MM.1S (cell line): ENCODE data around the gene IYD.

Source experiments
- DNase-seq: peaks from one replicate; pipeline ENCODE4 v3.0.0-alpha.2; 2015
- H2AFZ ChIP-seq: fragments of 300-600 bp; sonication (generic); 2 replicates; pipeline ENCODE4 v1.6.0; 2016; ENCODE audit warnings: antibody characterized with exemption, low read length
- H3F3A ChIP-seq: fragments of 300-600 bp; sonication (generic); 2 replicates; pipeline ENCODE4 v1.6.1; 2016; ENCODE audit warnings: mild to moderate bottlenecking, antibody characterized with exemption, low read length, moderate library complexity, mixed read lengths; ENCODE audit not compliant: insufficient read depth
- H3K27ac ChIP-seq: fragments of 300-600 bp; sonication (generic); 2 replicates; pipeline ENCODE4 v1.5.1; 2016; ENCODE audit warnings: mild to moderate bottlenecking, low read length
- H3K27me3 ChIP-seq: fragments of 300-600 bp; sonication (generic); replicated peaks from 2 replicates; pipeline ENCODE4 v1.6.0; 2016; ENCODE audit warnings: low read length; ENCODE audit not compliant: insufficient read depth
- H3K36me3 ChIP-seq: fragments of 300-600 bp; sonication (generic); replicated peaks from 2 replicates; pipeline ENCODE4 v1.6.1; 2016; ENCODE audit warnings: mild to moderate bottlenecking, low read length, mixed read lengths; ENCODE audit not compliant: insufficient read depth
- H3K4me1 ChIP-seq: fragments of 300-600 bp; sonication (generic); 2 replicates; pipeline ENCODE4 v1.6.1; 2016; ENCODE audit warnings: low read length, mixed read lengths
- H3K4me2 ChIP-seq: fragments of 300-600 bp; sonication (generic); 2 replicates; pipeline ENCODE4 v1.6.0; 2016; ENCODE audit warnings: low read depth, low read length
- H3K4me3 ChIP-seq: fragments of 300-600 bp; sonication (generic); 2 replicates; pipeline ENCODE4 v1.5.1; 2016; ENCODE audit warnings: low read length, mixed read lengths
- H3K79me2 ChIP-seq: fragments of 300-600 bp; sonication (generic); 2 replicates; pipeline ENCODE4 v1.6.1; 2016; ENCODE audit warnings: mixed run types, low read length, mixed read lengths
- H3K9ac ChIP-seq: fragments of 300-600 bp; sonication (generic); 2 replicates; pipeline ENCODE4 v1.6.1; 2016; ENCODE audit warnings: low read length, mixed read lengths
- H3K9me2 ChIP-seq: fragments of 300-600 bp; sonication (generic); replicated peaks from 2 replicates; pipeline ENCODE4 v1.6.1; 2016; ENCODE audit warnings: mild to moderate bottlenecking, low read length, mixed read lengths; ENCODE audit not compliant: insufficient read depth
- H3K9me3 ChIP-seq: fragments of 300-600 bp; sonication (generic); replicated peaks from 2 replicates; pipeline ENCODE4 v1.6.1; 2016; ENCODE audit warnings: mild to moderate bottlenecking, low read length, mixed read lengths; ENCODE audit not compliant: insufficient read depth
- H4K20me1 ChIP-seq: fragments of 300-600 bp; sonication (generic); 2 replicates; pipeline ENCODE4 v1.6.1; 2016; ENCODE audit warnings: mild to moderate bottlenecking, low read length, moderate library complexity, mixed read lengths; ENCODE audit not compliant: insufficient read depth
- CTCF ChIP-seq: fragments of 300-600 bp; sonication (generic); IDR thresholded peaks from 2 replicates; pipeline ENCODE4 v1.5.1; 2016; ENCODE audit warnings: antibody characterized with exemption, low read length, mixed read lengths
- EZH2 ChIP-seq: fragments of 300-600 bp; sonication (generic); optimal IDR thresholded peaks from 2 replicates; pipeline ENCODE3; 2017; ENCODE audit warnings: low read depth, mild to moderate bottlenecking, antibody characterized with exemption, low read length, mixed read lengths
- EZH2phosphoT487 ChIP-seq: fragments of 300-600 bp; sonication (generic); IDR thresholded peaks from 2 replicates; pipeline ENCODE4 v1.6.1; 2018; ENCODE audit warnings: antibody characterized with exemption, low read length

Gene IYD

GRCh38 chr6:150420428-150420827 is 51.6 kb downstream of the IYD start:
- Histone ChIP-seq H4K20me1 (no peaks in the 10 kb centered on the region), H3K9me2 (no peaks in the 10 kb centered on the region), H3K27ac (no peak overlapping the region), H3K27me3 (no peaks in the 10 kb centered on the region), H3F3A (no peaks in the 10 kb centered on the region), H2AFZ (no peak overlapping the region), H3K9ac (no peak overlapping the region), H3K4me2 (no peak overlapping the region), H3K36me3 (no peaks in the 10 kb centered on the region), H3K4me3 (no peak overlapping the region), H3K9me3 (no peaks in the 10 kb centered on the region), H3K79me2 (no peaks in the 10 kb centered on the region), H3K4me1 (0 out of 2 replicates have a peak, but pooled peaks cover 3% of the 10 kb centered on the region)
- TF ChIP-seq EZH2phosphoT487 (no peak), CTCF (no peak), EZH2 (no peak)
- DNase-seq, result no peak

GRCh38 chr6:150420926-150421325 is 52.1 kb downstream of the IYD start:
- Histone ChIP-seq H3K9me2 (no peaks in the 10 kb centered on the region), H2AFZ (no peak overlapping the region), H3K4me2 (no peak overlapping the region), H3K4me1 (0 out of 2 replicates have a peak, but pooled peaks cover 3% of the 10 kb centered on the region), H3K27me3 (no peaks in the 10 kb centered on the region), H3K27ac (no peak overlapping the region), H3K36me3 (no peaks in the 10 kb centered on the region), H3K9ac (no peak overlapping the region), H3K79me2 (no peaks in the 10 kb centered on the region), H3K4me3 (no peak overlapping the region), H4K20me1 (no peaks in the 10 kb centered on the region), H3F3A (no peaks in the 10 kb centered on the region), H3K9me3 (no peaks in the 10 kb centered on the region)
- TF ChIP-seq EZH2 (no peak), EZH2phosphoT487 (no peak), CTCF (no peak)
- DNase-seq, result no peak

GRCh38 chr6:150425508-150425907 is 56.7 kb downstream of the IYD start:
- Histone ChIP-seq H3K79me2 (no peaks in the 10 kb centered on the region), H3K9me2 (no peaks in the 10 kb centered on the region), H2AFZ (no peak overlapping the region), H3K27me3 (no peaks in the 10 kb centered on the region), H3K27ac (no peak overlapping the region), H3K4me2 (no peak overlapping the region), H3F3A (no peaks in the 10 kb centered on the region), H3K9ac (no peak overlapping the region), H3K9me3 (no peaks in the 10 kb centered on the region), H3K4me1 (no peaks in the 10 kb centered on the region), H3K4me3 (no peak overlapping the region), H3K36me3 (no peaks in the 10 kb centered on the region), H4K20me1 (no peaks in the 10 kb centered on the region)
- no peak for DNase-seq
- TF ChIP-seq EZH2, result no peak
- TF ChIP-seq EZH2phosphoT487, result no peak
- TF ChIP-seq CTCF, result no peak
